ENCODE measurements around the gene RNF112.

GRCh38 chr17:19388791-19389785 lies 21.9 kb upstream of the RNF112 start:
- TF ChIP-seq POLR2A (IDR thresholded peaks at IDR 0.05) (no peak), EP300 (IDR thresholded peaks at IDR 0.05) (no peak)
- TF ChIP-seq, protein P1, sequence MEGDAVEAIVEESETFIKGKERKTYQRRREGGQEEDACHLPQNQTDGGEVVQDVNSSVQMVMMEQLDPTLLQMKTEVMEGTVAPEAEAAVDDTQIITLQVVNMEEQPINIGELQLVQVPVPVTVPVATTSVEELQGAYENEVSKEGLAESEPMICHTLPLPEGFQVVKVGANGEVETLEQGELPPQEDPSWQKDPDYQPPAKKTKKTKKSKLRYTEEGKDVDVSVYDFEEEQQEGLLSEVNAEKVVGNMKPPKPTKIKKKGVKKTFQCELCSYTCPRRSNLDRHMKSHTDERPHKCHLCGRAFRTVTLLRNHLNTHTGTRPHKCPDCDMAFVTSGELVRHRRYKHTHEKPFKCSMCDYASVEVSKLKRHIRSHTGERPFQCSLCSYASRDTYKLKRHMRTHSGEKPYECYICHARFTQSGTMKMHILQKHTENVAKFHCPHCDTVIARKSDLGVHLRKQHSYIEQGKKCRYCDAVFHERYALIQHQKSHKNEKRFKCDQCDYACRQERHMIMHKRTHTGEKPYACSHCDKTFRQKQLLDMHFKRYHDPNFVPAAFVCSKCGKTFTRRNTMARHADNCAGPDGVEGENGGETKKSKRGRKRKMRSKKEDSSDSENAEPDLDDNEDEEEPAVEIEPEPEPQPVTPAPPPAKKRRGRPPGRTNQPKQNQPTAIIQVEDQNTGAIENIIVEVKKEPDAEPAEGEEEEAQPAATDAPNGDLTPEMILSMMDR (IDR thresholded peaks at IDR 0.05), result no peak

Measured in tibial nerve (tissue), 4 donors.